HepG2 (cell line): ENCODE data around the gene DEPDC5. TPM values are rescaled to one million over a fixed set of nuclear protein-coding genes. Genes with fewer than 3 reads are reported as not detected.
A peak's percentile ranks its signal among the peaks of the same experiment; 100 is the strongest.

Experiments used
- ATAC-seq: fragments of 200-7000 bp; cut with Tn5 transposase; 3 replicates; pipeline ENCODE4 v1.9.1; 2020; ENCODE audit warnings: mild to moderate bottlenecking, moderate library complexity
- BruUV-seq: library from RNA; stranded (reverse); fragments of 400-500 nt; replicated peaks from 2 replicates; lab custom pipeline; 2021; lab: Mats Ljungman, UMichigan
- CTCF ChIA-PET: fragments of 300-600 bp; formaldehyde crosslinking; extraction: SDS; loops from one replicate; lab custom pipeline; 2021; ENCODE audit warnings: low total read pairs, inconsistent platforms, low intra/inter-chr PET ratio; lab: Yijun Ruan, JAX
- POLR2A ChIA-PET: fragments of 350-600 bp; sonication (Branson Sonifier 250); formaldehyde crosslinking; loops from one replicate; lab custom pipeline; 2020; ENCODE audit warnings: antibody characterized with exemption, inconsistent platforms; lab: Yijun Ruan, JAX
- DNase-seq: peaks from one replicate; pipeline ENCODE4 v3.0.0-alpha.2; 2015; ENCODE audit warnings: low spot score
- FAIRE-seq: peaks from 3 replicates; lab custom pipeline; 2011; peaks lifted over from hg19 to GRCh38; lab: Jason Lieb, UNC
- H2AFZ ChIP-seq: one replicate; pipeline ENCODE4 v1.6.1; 2011; ENCODE audit warnings: low read length, inconsistent platforms
- H3K27ac ChIP-seq: fragments of 300-600 bp; 3 replicates; pipeline ENCODE4 v1.8.0; 2011; ENCODE audit warnings: mixed run types, mild to moderate bottlenecking, mixed read lengths, low read length, inconsistent platforms; ENCODE audit not compliant: insufficient read depth; ENCODE audit errors: extremely low read length
- H3K27me3 ChIP-seq, 2 experiments: fragments of 200-600 bp in 1 of 2; 2 replicates in 1 of 2; 3 replicates in 1 of 2; pipeline versions ENCODE4 v1.6.0 to v1.8.0; 2011; ENCODE audit warnings: low read length in 2 of 2, mild to moderate bottlenecking in 2 of 2, moderate library complexity in 2 of 2, inconsistent platforms in 1 of 2; ENCODE audit not compliant: insufficient read depth in 2 of 2, control insufficient read depth in 1 of 2
- H3K36me3 ChIP-seq, 2 experiments: fragments of 200-600 bp in 1 of 2; replicated peaks in 1 of 2; 2 replicates in 1 of 2; 3 replicates in 1 of 2; pipeline versions ENCODE4 v1.5.1 to v1.8.0; 2011; ENCODE audit warnings: low read length in 2 of 2, inconsistent platforms in 1 of 2; ENCODE audit not compliant: insufficient read depth in 2 of 2, control insufficient read depth in 1 of 2
- H3K4me1 ChIP-seq: 2 replicates; pipeline ENCODE4 v1.5.1; 2012; ENCODE audit warnings: low read length, inconsistent platforms; ENCODE audit not compliant: insufficient read depth
- H3K4me2 ChIP-seq: 2 replicates; pipeline ENCODE4 v1.6.0; 2011; ENCODE audit warnings: low read depth, low read length, inconsistent platforms
- H3K4me3 ChIP-seq, 3 experiments: fragments of 200-600 bp in 1 of 3; sonication (generic), shearing (Covaris generic) in 1 of 3; replicated peaks in 1 of 3; 2 replicates each; pipeline ENCODE4 v1.5.1; 2011 to 2016; ENCODE audit warnings: low read length in 3 of 3, inconsistent platforms in 2 of 3, low read depth in 2 of 3, mild to moderate bottlenecking in 2 of 3, control low read depth in 1 of 3, mixed read lengths in 1 of 3; ENCODE audit not compliant: insufficient read depth in 1 of 3
- H3K79me2 ChIP-seq: one replicate; pipeline ENCODE4 v1.6.1; 2011; ENCODE audit warnings: low read length, inconsistent platforms; ENCODE audit not compliant: insufficient read depth
- H3K9ac ChIP-seq: 2 replicates; pipeline ENCODE4 v1.6.0; 2011; ENCODE audit warnings: mild to moderate bottlenecking, low read depth, low read length, inconsistent platforms; ENCODE audit not compliant: insufficient read depth
- H3K9me3 ChIP-seq: 2 replicates; pipeline ENCODE4 v1.5.1; 2012; ENCODE audit warnings: mild to moderate bottlenecking, low read length
- H4K20me1 ChIP-seq: 2 replicates; pipeline ENCODE4 v1.6.0; 2011; ENCODE audit warnings: inconsistent platforms, mild to moderate bottlenecking, low read length, moderate library complexity; ENCODE audit not compliant: insufficient read depth
- ARNTL ChIP-seq: sonication (generic); formaldehyde crosslinking; IDR thresholded peaks from 2 replicates; pipeline ENCODE4 v1.4.0; 2020; ENCODE audit warnings: mild to moderate bottlenecking, missing genetic modification reagents
- CBFB ChIP-seq: sonication (generic); formaldehyde crosslinking; IDR thresholded peaks from 2 replicates; pipeline ENCODE4 v1.4.0; 2020; ENCODE audit warnings: missing genetic modification reagents
- CTCF ChIP-seq: sonication (generic); formaldehyde crosslinking; IDR thresholded peaks from 2 replicates; pipeline ENCODE4 v1.5.0; 2020; ENCODE audit warnings: mild to moderate bottlenecking, missing genetic modification reagents, moderate library complexity
- GLMP ChIP-seq: sonication (generic); formaldehyde crosslinking; IDR thresholded peaks from 2 replicates; pipeline ENCODE4 v1.9.0; 2021; ENCODE audit warnings: missing genetic modification reagents, mild to moderate bottlenecking, borderline replicate concordance
- RBM22 ChIP-seq: fragments of 200-400 bp; formaldehyde crosslinking; optimal IDR thresholded peaks from 2 replicates; pipeline ENCODE3; 2017; ENCODE audit warnings: mild to moderate bottlenecking, low read length, moderate library complexity
- SSRP1 ChIP-seq: IDR thresholded peaks from 2 replicates; pipeline ENCODE4 v1.6.1; 2016; ENCODE audit warnings: control low read depth
- STAG1 ChIP-seq: sonication (generic); formaldehyde crosslinking; IDR thresholded peaks from 2 replicates; pipeline ENCODE4 v1.4.0; 2020; ENCODE audit warnings: missing genetic modification reagents
- ZSCAN20 ChIP-seq: sonication (generic); formaldehyde crosslinking; IDR thresholded peaks from 2 replicates; pipeline ENCODE4 v1.4.0; 2020; ENCODE audit warnings: missing genetic modification reagents, mild to moderate bottlenecking, borderline replicate concordance
- WGBS: methylation state at CpG from one replicate; pipeline ENCODE4 v1.1.6; 2017; ENCODE audit warnings: low lambda C conversion rate; 5-methylcytosine and 5-hydroxymethylcytosine counted together
- in situ Hi-C: cut with HindIII; loops from 2 replicates; pipeline ENCODE4 v1.10.0; 2017; ENCODE audit warnings: low pct_unique_long_range_greater_than_20kb; ENCODE audit not compliant: extremely low pct_ligation_motif_present
- intact Hi-C: fragments of 100-400 bp; cut with micrococcal nuclease; formaldehyde crosslinking; loops from one replicate; pipeline ENCODE4 v1.10.0; 2022; ENCODE audit not compliant: unreplicated experiment
- polyA plus RNA-seq, 8 experiments: library from polyadenylated mRNA; depleted of rRNA in 3 of 8; stranded (reverse) in 7 of 8; unstranded in 1 of 8; fragments of >200 nt; fragmentation: Illumina TruSeq in 4 of 8; extraction: Trizol in 4 of 8; gene quantifications; 2 replicates each; pipeline versions ENCODE4 v1.2.1 to v1.2.3, GENCODE V29; 2011 to 2016; ENCODE audit warnings: low read depth in 4 of 8, missing spikeins in 1 of 8, mixed read lengths in 1 of 8; ENCODE audit not compliant: insufficient read depth in 1 of 8
- total RNA-seq, 5 experiments: library from RNA; depleted of rRNA; stranded (reverse); fragments of >200 nt; fragmentation: Illumina TruSeq; extraction: Trizol; gene quantifications; 2 replicates each; pipeline ENCODE4 v1.2.3, GENCODE V29; 2016; ENCODE audit warnings: low read depth in 1 of 5

The DEPDC5 gene
- total and polyA plus RNA-seq, 2 of the 13 experiments (the other 11 are each of a cell fraction or from before 2014, with no cell fraction given) = 9.8 to 12.4 TPM

- peak; percentile 15 for FAIRE-seq
Measured at GRCh38 chr22:31952094-31952401, 198.2 kb downstream of the DEPDC5 start.

More at GRCh38 chr22:31952094-31952401, 198.2 kb downstream of the DEPDC5 start:
- WGBS = 94% methylated on average over 2 of the region's 2 CpGs
- Histone ChIP-seq H4K20me1 (peaks cover 10% of the 10 kb centered on the region), H3K4me3 (no peak overlapping the region), H3K27me3 (no peaks in the 10 kb centered on the region), H3K79me2 (peaks cover 64% of the 10 kb centered on the region), H3K9ac (no peak overlapping the region), H3K4me1 (peaks cover 29% of the 10 kb centered on the region), H3K4me2 (no peak overlapping the region), H3K27ac (no peak overlapping the region), H3K36me3 (peaks cover 14 to 23% of the 10 kb centered on the region in 2 experiments), H3K9me3 (no peaks in the 10 kb centered on the region), H2AFZ (no peak overlapping the region)
- TF ChIP-seq ZSCAN20 (CRISPR knock-in tag) = no peak
- no peak for TF ChIP-seq GLMP (CRISPR knock-in tag)
- TF ChIP-seq CBFB (CRISPR knock-in tag) = no peak
- peak; percentile 27; the same call in 1 of the 2 replicates for TF ChIP-seq CTCF (CRISPR knock-in tag)
- TF ChIP-seq SSRP1 (CRISPR knock-in tag) = no peak
- no peak for TF ChIP-seq ARNTL (CRISPR knock-in tag)
- TF ChIP-seq RBM22 = peak; percentile 1
- peak; percentile 42 for TF ChIP-seq STAG1
- intact Hi-C loops (loop anchor here (1.0 kb wide), 1 partner anchor 199 kb away; no protein-coding TSS in a partner anchor), in situ Hi-C loops (loop anchor here (25.0 kb wide), 1 partner anchor 390 kb away; no protein-coding TSS in a partner anchor)
- no peak for DNase-seq
- peak; percentile 48 for ATAC-seq
- ChIA-PET CTCF (no interaction called here), POLR2A (no interaction called here)
- no TSS peak for BruUV-seq
